Esophagus squamous epithelium (tissue), 5 donors: Measurements from ENCODE around the gene RRAGD. TPM values are rescaled to one million over a fixed set of nuclear protein-coding genes. Genes with fewer than 3 reads are reported as not detected.

Experiments
- DNase-seq: peaks from one replicate; lab custom pipeline; 2025; lab: John Stamatoyannopoulos, UW
- H3K27ac ChIP-seq, 4 donors: fragments of 200-600 bp; sonication (generic); one replicate each; pipeline ENCODE4 v1.5.1; 2016 to 2019; ENCODE audit warnings: mild to moderate bottlenecking in 1 of 4
- H3K27me3 ChIP-seq, 4 donors: fragments of 200-600 bp; sonication (generic); 1 replicate in 3 of 4; 2 replicates in 1 of 4; pipeline versions ENCODE4 v1.5.1 to v1.6.0; 2017 to 2021; ENCODE audit warnings: antibody characterized with exemption in 1 of 4
- H3K36me3 ChIP-seq, 3 donors: fragments of 200-600 bp; sonication (generic); one replicate each; pipeline ENCODE4 v1.5.1; 2016 to 2019
- H3K4me1 ChIP-seq, 3 donors: fragments of 200-600 bp; sonication (generic); one replicate each; pipeline ENCODE4 v1.5.1; 2017 to 2019
- H3K4me3 ChIP-seq, 4 donors: fragments of 200-600 bp; sonication (generic); 1 replicate in 3 of 4; 2 replicates in 1 of 4; pipeline ENCODE4 v1.5.1; 2016 to 2019; ENCODE audit warnings: mild to moderate bottlenecking in 2 of 4, moderate library complexity in 1 of 4
- H3K9me3 ChIP-seq, 3 donors: fragments of 200-600 bp; sonication (generic); one replicate each; pipeline ENCODE4 v1.5.1; 2016 to 2019
- POLR2A ChIP-seq, 4 donors: fragments of 450-650 bp; IDR thresholded peaks; one replicate each; pipeline ENCODE4 v1.6.1; 2017; ENCODE audit warnings: antibody characterized with exemption in 4 of 4, mild to moderate bottlenecking in 4 of 4, moderate library complexity in 3 of 4
- WGBS, 2 donors: methylation state at CpG; one replicate each; pipeline ENCODE4 v1.1.5; 2018; 5-methylcytosine and 5-hydroxymethylcytosine counted together
- intact Hi-C: fragments of 100-400 bp; cut with DNase I; formaldehyde crosslinking; loops from one replicate; pipeline ENCODE4 v1.15.0; 2022
- total RNA-seq, 4 donors: library from RNA; depleted of rRNA; stranded (reverse); fragments of >200 nt; gene quantifications; one replicate each; pipeline ENCODE4 v1.1.0, GENCODE V29; 2016
- TF ChIP-seq, protein P1 (sequence below), 6 experiments: fragments of 450-650 bp in 4 of 6; fragments of 200-600 bp in 2 of 6; sonication (generic) in 2 of 6; IDR thresholded peaks; one replicate each; pipeline ENCODE4 v1.5.1; 2016 to 2019; ENCODE audit warnings: antibody characterized with exemption in 6 of 6, mild to moderate bottlenecking in 4 of 6, moderate library complexity in 4 of 6
- donor health status: DM: yes; HTN: yes; CAD: no.

The RRAGD gene
- total RNA-seq, 4 donors from 2014 or later, result 21.1 to 67.1 (median 33.9) TPM

DNA sequence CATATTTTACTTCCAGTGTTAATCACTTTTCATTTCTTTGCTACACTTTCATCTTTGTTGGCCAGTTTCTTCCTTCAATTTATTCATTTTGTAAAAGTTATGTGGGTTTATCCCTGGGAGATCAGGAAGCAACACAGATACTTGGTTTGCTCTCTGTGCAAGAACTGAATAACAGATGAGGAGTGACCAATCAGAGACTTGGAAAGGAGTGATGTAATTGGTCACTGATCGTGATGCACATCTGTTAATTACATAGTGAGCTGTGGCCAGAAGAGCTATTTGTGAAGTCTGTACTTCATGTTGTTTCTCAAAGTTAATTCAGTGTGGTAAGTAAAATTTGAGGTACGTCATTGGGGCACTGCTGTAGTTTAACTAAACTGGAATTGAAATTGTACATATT lies 42.2 kb upstream of the RRAGD start:
- TF ChIP-seq, protein P1, sequence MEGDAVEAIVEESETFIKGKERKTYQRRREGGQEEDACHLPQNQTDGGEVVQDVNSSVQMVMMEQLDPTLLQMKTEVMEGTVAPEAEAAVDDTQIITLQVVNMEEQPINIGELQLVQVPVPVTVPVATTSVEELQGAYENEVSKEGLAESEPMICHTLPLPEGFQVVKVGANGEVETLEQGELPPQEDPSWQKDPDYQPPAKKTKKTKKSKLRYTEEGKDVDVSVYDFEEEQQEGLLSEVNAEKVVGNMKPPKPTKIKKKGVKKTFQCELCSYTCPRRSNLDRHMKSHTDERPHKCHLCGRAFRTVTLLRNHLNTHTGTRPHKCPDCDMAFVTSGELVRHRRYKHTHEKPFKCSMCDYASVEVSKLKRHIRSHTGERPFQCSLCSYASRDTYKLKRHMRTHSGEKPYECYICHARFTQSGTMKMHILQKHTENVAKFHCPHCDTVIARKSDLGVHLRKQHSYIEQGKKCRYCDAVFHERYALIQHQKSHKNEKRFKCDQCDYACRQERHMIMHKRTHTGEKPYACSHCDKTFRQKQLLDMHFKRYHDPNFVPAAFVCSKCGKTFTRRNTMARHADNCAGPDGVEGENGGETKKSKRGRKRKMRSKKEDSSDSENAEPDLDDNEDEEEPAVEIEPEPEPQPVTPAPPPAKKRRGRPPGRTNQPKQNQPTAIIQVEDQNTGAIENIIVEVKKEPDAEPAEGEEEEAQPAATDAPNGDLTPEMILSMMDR (IDR thresholded peaks at IDR 0.05), result no peak
- TF ChIP-seq POLR2A (IDR thresholded peaks at IDR 0.05), result no peak
- no peaks in the 10 kb centered on the region for H3K27me3 ChIP-seq
- intact Hi-C loops, result no loop called here
- H3K4me3 ChIP-seq, result no peak overlapping the region
- H3K36me3 ChIP-seq, result no peaks in the 10 kb centered on the region
- H3K4me1 ChIP-seq, result peaks cover 0 to 7% (median 0%) of the 10 kb centered on the region in 3 donors
- H3K27ac ChIP-seq, result no peak overlapping the region
- 62 to 73% methylated on average over 2 of the region's 2 CpGs for WGBS, 2 donors
- H3K9me3 ChIP-seq, result no peaks in the 10 kb centered on the region
- DNase-seq, result no peak

DNA sequence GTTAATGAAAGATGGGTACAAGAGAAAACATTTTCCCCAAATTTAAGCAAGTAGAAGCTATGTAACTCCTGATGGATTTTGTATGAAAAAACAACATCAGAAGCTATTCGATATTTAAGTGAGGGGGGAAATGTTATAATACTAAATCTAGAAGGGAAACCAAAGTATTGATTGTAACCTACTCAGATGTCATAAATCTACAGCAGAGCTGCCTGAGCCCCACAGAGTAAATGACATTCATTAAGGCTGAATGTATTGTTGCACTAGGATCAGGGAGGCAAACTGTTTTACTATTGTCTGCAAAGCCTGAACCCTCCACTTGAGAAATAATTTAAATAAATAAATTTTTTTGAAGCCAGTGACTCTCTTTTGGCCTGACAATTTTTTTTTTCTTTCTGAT lies 40.2 kb upstream of the RRAGD start:
- intact Hi-C loops, result no loop called here
- WGBS, 2 donors, result 85 to 97% methylated on average over 1 of the region's 1 CpG

DNA sequence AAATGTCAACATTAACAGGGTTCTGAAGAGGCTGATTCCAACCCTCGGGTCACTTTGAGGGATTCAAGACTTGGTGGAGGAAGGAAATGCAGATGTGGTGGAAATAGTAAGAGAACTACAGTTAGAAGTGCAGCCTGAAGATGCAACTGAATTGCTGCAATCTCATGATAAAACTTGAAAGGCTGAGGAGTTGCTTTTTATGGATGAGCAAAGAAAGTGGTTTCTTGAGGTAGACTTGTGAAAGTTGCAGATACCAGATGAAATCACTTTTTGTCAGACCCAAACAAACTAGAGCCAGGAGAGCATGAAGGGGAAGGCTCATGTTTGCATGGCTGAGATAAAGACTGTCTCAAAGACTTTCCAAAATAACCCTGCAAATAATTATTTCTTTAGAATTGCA lies 37.1 kb upstream of the RRAGD start:
- Histone ChIP-seq H3K36me3 (no peaks in the 10 kb centered on the region), H3K9me3 (no peaks in the 10 kb centered on the region), H3K27ac (no peak overlapping the region), H3K4me1 (no peaks in the 10 kb centered on the region), H3K4me3 (no peak overlapping the region), H3K27me3 (no peaks in the 10 kb centered on the region)
- WGBS, 2 donors, result 15 to 30% methylated on average over 1 of the region's 1 CpG
- intact Hi-C loops, result no loop called here
- TF ChIP-seq, protein P1 (IDR thresholded peaks at IDR 0.05), result no peak
- no peak for TF ChIP-seq POLR2A (IDR thresholded peaks at IDR 0.05)
- no peak for DNase-seq

More for the DNA sequence above, 40.2 kb upstream of the RRAGD start:
- TF ChIP-seq POLR2A (IDR thresholded peaks at IDR 0.05), result no peak
- TF ChIP-seq, protein P1 (IDR thresholded peaks at IDR 0.05), result no peak
- Histone ChIP-seq H3K4me3 (no peak overlapping the region), H3K27me3 (no peaks in the 10 kb centered on the region), H3K27ac (no peak overlapping the region), H3K36me3 (no peaks in the 10 kb centered on the region), H3K4me1 (no peaks in the 10 kb centered on the region), H3K9me3 (no peaks in the 10 kb centered on the region)
- DNase-seq, result no peak

DNA sequence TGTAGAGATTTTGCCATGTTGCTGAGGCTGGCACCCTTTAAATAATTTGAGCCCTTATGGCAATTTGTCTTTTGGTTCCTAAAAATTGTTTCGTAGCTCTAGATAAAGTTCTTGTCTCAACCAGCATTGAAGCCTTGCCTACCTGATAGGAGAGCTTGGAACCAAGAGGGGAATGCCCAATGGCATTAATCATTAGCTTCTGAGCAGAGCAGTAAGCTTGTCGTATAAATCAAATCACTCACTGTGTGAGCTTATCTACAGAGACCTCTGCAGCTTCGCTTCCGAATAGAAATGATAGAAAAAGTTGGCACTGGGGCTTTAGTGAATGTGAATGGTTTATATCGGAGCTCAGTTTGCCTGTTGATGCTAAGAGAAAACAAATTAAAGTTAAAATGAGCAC lies 31.6 kb upstream of the RRAGD start:
- Histone ChIP-seq H3K27me3 (no peaks in the 10 kb centered on the region), H3K9me3 (no peaks in the 10 kb centered on the region), H3K36me3 (no peaks in the 10 kb centered on the region), H3K27ac (no peak overlapping the region), H3K4me3 (no peak overlapping the region), H3K4me1 (peaks cover 0 to 15% (median 0%) of the 10 kb centered on the region in 3 donors)
- TF ChIP-seq, protein P1 (IDR thresholded peaks at IDR 0.05), result no peak
- TF ChIP-seq POLR2A (IDR thresholded peaks at IDR 0.05), result no peak
- DNase-seq, result no peak
- 42 to 52% methylated on average over 5 of the region's 5 CpGs for WGBS, 2 donors
- intact Hi-C loops, result no loop called here

DNA sequence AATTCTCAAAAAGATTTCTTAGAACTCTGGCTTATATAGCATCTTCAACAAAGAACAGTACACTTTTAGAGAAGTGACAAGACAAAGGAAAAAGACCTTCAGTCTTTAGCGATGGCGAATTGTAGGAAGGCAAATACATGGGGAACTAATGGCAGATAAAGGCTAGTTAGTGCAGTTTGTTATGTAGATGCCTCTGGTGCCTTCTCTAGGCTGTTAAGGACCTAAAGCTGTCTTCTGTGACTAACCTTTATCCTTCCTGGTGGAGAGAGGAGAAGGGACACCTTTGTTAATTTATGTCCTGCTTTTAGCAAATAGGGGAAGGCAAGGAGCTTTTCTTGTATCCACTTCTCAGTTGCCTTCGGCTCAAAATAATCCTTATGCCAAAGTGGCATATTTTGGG lies 28.1 kb upstream of the RRAGD start:
- no peak overlapping the region for H3K27ac ChIP-seq
- H3K9me3 ChIP-seq, result no peaks in the 10 kb centered on the region
- no peak for TF ChIP-seq POLR2A (IDR thresholded peaks at IDR 0.05)
- TF ChIP-seq, protein P1 (IDR thresholded peaks at IDR 0.05), result no peak
- H3K36me3 ChIP-seq, result no peaks in the 10 kb centered on the region
- DNase-seq, result no peak
- intact Hi-C loops, result no loop called here
- no peak overlapping the region for H3K4me3 ChIP-seq
- H3K27me3 ChIP-seq, result no peaks in the 10 kb centered on the region
- H3K4me1 ChIP-seq, result peaks cover 0 to 40% (median 5%) of the 10 kb centered on the region in 3 donors
- WGBS, 2 donors, result 98 to 100% methylated on average over 3 of the region's 3 CpGs
